GM12873 (cell line): Measurements from ENCODE around the gene CHCHD6.

Source experiments
- CTCF ChIP-seq: IDR thresholded peaks from 2 replicates; pipeline ENCODE4 v1.5.1; 2012; ENCODE audit warnings: low read depth, mild to moderate bottlenecking, moderate library complexity, low read length, control low read depth; ENCODE audit not compliant: insufficient read depth; ENCODE audit errors: missing control alignments

Gene CHCHD6

DNA sequence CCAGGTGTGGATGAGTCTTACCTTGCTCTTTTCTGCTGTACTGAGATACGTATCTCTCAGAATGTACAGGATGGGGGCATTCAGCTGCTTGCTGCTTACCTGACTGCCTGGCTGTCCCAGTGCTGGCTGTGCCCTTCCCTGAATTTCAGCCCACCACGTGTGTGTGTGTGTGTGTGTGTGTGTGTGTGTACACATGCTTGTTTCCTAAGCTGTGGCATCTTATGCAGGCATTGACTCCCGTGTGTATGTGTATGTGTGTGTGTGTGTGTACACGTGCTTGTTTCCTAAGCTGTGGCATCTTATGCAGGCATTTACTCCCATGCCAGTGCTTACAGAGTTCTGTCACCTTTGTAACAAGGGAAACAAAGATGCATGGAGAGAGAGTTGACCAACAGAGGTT, 218.4 kb downstream of the CHCHD6 start:
- TF ChIP-seq CTCF = no peak

DNA sequence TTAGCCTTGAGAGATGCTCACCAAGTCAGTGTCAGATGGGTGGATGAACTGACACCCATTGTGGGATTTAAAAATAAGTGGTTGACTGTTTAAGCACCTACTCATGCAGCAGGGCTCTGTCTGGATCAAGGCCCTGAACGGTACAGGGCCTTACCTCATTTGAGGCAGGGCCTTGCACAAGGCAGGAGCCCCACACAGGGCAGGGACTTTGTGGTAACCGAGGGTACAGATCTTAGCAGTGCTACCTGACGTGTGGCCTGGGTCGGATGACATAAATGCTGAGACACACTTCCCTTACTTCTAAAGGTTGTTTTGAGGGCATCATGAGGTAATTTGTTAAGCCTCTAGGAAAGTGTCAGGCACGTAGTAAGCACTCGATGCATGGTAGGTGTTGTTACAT, 219.4 kb downstream of the CHCHD6 start:
- TF ChIP-seq CTCF = no peak

GRCh38 chr3:126923895-126924294, 219.9 kb downstream of the CHCHD6 start:
- TF ChIP-seq CTCF = no peak

- no peak for TF ChIP-seq CTCF
Observed at GRCh38 chr3:126924458-126924857, 220.4 kb downstream of the CHCHD6 start.

DNA sequence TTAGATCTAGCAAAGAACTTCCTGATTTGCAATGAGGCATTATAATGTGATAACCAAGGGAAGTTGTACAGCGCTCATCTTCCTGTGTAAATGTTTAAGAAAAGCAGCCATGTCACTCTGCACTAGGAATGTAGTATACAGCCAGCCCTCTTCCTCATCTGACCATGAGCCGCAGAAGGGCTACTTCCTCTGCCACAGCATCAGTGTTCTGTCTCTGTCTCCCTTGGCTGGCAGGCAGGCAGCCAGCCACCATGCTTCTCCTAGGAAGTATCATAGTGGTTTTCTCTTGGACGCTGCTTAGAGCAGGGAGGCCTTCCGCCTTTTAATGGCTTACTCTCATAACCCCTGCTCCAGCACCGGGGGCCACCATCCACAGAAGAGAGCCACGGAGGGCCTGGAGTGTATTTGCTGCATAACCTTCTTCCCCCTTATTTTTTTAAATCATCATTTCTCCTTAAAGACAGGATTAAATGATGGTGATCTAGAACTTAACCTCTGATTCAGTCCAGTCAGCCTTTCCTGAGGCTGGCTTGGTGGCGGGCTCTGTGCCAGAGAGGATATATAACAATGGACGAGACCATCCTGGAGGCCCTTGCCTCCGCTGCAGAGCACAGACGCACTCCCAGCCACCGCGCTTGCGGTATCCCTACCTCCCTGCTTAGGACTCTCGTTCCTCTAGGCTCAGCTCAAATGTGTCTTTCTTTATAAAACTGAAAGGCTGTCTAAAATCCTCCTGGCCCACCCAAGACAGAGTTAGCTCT, 221.6 kb downstream of the CHCHD6 start:
- no peak for TF ChIP-seq CTCF

DNA sequence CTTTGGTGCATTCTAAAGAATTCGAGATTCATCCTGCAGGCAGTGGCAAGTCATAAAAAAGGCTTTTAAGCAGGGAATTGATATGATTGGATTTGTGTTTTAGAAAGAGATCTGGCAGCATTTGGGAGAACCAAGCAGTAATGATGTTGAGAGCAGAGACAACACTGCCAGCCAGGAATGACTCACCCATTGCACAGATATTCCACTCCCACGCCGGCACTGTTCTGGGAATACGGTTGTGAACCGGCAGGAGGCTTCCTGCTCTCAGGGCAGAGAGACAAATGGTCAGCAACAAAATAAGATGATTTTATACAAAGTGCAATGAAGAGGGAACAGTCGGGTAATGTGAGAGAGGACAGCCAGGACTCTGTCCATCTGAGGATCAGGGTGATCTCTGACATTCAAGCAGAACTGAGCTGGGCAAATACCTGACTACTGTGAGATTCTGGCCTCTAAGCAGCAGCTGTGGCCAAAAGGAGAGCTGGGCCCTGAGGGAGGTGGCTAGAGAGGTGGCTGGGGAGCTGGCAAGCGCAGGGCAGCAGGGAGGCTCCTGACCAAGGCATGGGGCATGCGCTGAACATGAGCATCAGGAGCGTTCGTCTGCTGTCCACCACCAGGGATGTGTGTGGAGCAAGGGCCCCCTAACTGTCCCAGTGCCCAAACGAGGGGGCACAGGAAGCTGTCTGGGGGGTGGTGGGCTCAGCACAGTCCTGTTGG, 222.8 kb downstream of the CHCHD6 start:
- no peak for TF ChIP-seq CTCF

DNA sequence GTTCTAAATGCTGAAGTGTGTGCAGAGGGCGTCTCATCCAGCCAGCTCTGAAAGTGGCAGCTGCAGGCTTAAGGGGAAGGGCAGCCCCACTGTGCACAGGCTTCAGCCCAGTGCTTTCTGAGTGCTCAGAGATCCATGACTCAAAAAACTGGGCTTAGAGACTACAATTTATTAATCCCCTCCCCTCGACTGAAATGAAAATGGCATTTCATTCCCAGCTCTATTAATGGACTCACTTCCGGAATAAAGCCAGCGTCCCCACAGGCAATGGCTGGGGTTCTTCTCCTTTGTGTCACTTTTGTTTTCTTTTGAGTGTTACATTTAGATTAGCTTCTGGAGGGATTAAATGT, 223.3 kb downstream of the CHCHD6 start:
- TF ChIP-seq CTCF = no peak
